ENCODE results near the gene UBR2. TPM values are rescaled to one million over a fixed set of nuclear protein-coding genes. Genes with fewer than 3 reads are reported as not detected.

UBR2 gene
- total and polyA plus RNA-seq, 2 of the 4 experiments (the other 2 are of a cell fraction) = 7.7 to 32.3 TPM

DNA sequence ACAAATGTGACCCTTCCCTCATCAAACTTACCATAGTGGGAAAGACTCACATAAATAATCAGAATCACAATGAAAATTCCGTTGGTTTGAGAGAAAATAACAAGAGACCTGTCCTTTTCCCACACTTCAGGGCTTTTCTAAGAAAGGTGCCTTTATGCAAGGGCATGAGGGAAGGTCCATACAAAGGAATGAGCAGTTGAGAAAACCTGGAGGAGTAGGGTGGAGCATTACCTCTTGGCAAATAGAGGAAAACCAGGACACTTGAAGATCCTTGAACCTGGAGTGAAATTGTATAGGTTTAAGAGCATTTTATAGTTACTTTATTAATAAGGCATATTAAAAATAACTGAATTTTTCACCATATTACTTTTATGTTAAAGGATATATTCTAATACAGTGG lies 54.3 kb downstream of the UBR2 start:
- H3K4ac ChIP-seq (ENCODE audit: low read depth, low read length) = no peak overlapping the region
- no peak overlapping the region for H4K8ac ChIP-seq (ENCODE audit: low read depth in 2 of 2, low read length in 2 of 2)
- no TSS peak for BruUV-seq (replicated peaks)
- no peak overlapping the region for H2BK20ac ChIP-seq (ENCODE audit: low read depth, low read length)
- H3K36me3 ChIP-seq (ENCODE audit: control insufficient read depth, insufficient read depth, low read length) = peaks cover 25% of the 10 kb centered on the region
- no peak overlapping the region for H3K27ac ChIP-seq (ENCODE audit: insufficient read depth, low read length)
- no CpG with 5 or more reads among the region's 1 CpG for WGBS, 2 experiments (ENCODE audit: extremely low coverage in 2 of 2, insufficient read length in 1 of 2)
- H3K23ac ChIP-seq (ENCODE audit: low read depth, low read length) = no peak overlapping the region
- no peak overlapping the region for H2BK5ac ChIP-seq (ENCODE audit: low read depth, low read length, poor library complexity, severe bottlenecking)
- H4K5ac ChIP-seq (ENCODE audit: low read depth, low read length) = no peak overlapping the region
- no peak overlapping the region for H3K56ac ChIP-seq (ENCODE audit: extremely low read depth, insufficient read depth, low read length)
- dilution Hi-C loops (cut with HindIII; ENCODE audit: low sequenced_read_pairs, unreplicated experiment) = no loop called here
- DNase-seq = no peak
- no peak overlapping the region for H2AK9ac ChIP-seq (replicated peaks; ENCODE audit: low read depth, low read length, poor library complexity)
- no peak overlapping the region for H3K9ac ChIP-seq (ENCODE audit: low read depth, low read length)
- no peaks in the 10 kb centered on the region for H3K9me3 ChIP-seq (ENCODE audit: control insufficient read depth, insufficient read depth, low read length)
- ChIA-PET POLR2A (ENCODE audit: unreplicated experiment) (no interaction called here), CTCF (interaction anchor here (0.6 kb wide), 1 partner anchor 12 kb away, joined by 5 read pairs; no protein-coding TSS in a partner anchor)
- no peak overlapping the region for H2AFZ ChIP-seq (replicated peaks; ENCODE audit: low read length, poor library complexity)
- H3K79me1 ChIP-seq (ENCODE audit: low read depth in 1 of 2, low read length in 2 of 2) = peaks cover 0 to 12% of the 10 kb centered on the region in 2 experiments; a peak in 3 of 4 replicates
- no peak overlapping the region; the same call in 1 of the 2 replicates for H4K91ac ChIP-seq (ENCODE audit: insufficient read depth, low read depth, low read length)
- H3K9me1 ChIP-seq (ENCODE audit: insufficient read depth, low read length) = no peaks in the 10 kb centered on the region
- no peak overlapping the region for H3K18ac ChIP-seq (ENCODE audit: low read depth, low read length)
- intact Hi-C loops (cut with micrococcal nuclease) = no loop called here
- no peak overlapping the region for H2AK5ac ChIP-seq (ENCODE audit: low read depth, low read length)
- no peak overlapping the region for H2BK120ac ChIP-seq (ENCODE audit: low read depth, low read length)
- H3K4me2 ChIP-seq (ENCODE audit: low read depth, low read length) = no peak overlapping the region
- no peak overlapping the region for H2BK15ac ChIP-seq (ENCODE audit: low read depth, low read length)
- H3K27me3 ChIP-seq (ENCODE audit: control insufficient read depth, insufficient read depth, low read length) = no peaks in the 10 kb centered on the region
- in situ Hi-C loops (cut with MboI; ENCODE audit: low sequenced_read_pairs) = no loop called here
- H4K20me1 ChIP-seq (ENCODE audit: insufficient read depth, low read length) = no peaks in the 10 kb centered on the region
- TF ChIP-seq CEBPB (IDR thresholded peaks at IDR 0.05; ENCODE audit: low read depth, low read length) = no peak
- no peak for TF ChIP-seq FOS (IDR thresholded peaks at IDR 0.05; ENCODE audit: low read depth, low read length)
- TF ChIP-seq, protein P1, sequence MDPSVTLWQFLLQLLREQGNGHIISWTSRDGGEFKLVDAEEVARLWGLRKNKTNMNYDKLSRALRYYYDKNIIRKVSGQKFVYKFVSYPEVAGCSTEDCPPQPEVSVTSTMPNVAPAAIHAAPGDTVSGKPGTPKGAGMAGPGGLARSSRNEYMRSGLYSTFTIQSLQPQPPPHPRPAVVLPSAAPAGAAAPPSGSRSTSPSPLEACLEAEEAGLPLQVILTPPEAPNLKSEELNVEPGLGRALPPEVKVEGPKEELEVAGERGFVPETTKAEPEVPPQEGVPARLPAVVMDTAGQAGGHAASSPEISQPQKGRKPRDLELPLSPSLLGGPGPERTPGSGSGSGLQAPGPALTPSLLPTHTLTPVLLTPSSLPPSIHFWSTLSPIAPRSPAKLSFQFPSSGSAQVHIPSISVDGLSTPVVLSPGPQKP (IDR thresholded peaks at IDR 0.05; ENCODE audit: borderline replicate concordance, low read depth, low read length) = no peak
- no peak for TF ChIP-seq RAD21 (IDR thresholded peaks at IDR 0.05; ENCODE audit: low read length)
- TF ChIP-seq CHD1 (IDR thresholded peaks at IDR 0.05; ENCODE audit: low read depth, low read length) = no peak
- no peak for TF ChIP-seq SMC3 (IDR thresholded peaks at IDR 0.05; ENCODE audit: low read depth, low read length)
- TF ChIP-seq, protein P2, sequence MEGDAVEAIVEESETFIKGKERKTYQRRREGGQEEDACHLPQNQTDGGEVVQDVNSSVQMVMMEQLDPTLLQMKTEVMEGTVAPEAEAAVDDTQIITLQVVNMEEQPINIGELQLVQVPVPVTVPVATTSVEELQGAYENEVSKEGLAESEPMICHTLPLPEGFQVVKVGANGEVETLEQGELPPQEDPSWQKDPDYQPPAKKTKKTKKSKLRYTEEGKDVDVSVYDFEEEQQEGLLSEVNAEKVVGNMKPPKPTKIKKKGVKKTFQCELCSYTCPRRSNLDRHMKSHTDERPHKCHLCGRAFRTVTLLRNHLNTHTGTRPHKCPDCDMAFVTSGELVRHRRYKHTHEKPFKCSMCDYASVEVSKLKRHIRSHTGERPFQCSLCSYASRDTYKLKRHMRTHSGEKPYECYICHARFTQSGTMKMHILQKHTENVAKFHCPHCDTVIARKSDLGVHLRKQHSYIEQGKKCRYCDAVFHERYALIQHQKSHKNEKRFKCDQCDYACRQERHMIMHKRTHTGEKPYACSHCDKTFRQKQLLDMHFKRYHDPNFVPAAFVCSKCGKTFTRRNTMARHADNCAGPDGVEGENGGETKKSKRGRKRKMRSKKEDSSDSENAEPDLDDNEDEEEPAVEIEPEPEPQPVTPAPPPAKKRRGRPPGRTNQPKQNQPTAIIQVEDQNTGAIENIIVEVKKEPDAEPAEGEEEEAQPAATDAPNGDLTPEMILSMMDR (conservative IDR thresholded peaks at IDR 0.05; ENCODE audit: low read depth, low read length) = no peak
- TF ChIP-seq POLR2A (IDR thresholded peaks at IDR 0.05; ENCODE audit: low read depth, low read length) = no peak
- TF ChIP-seq RFX5 (IDR thresholded peaks at IDR 0.05; ENCODE audit: low read depth, low read length) = no peak
- TF ChIP-seq NFE2L2 (IDR thresholded peaks at IDR 0.05; ENCODE audit: low read depth, low read length) = no peak
- no peak for TF ChIP-seq MAZ (IDR thresholded peaks at IDR 0.05; ENCODE audit: borderline replicate concordance, low read depth, low read length)
- TF ChIP-seq, protein P3, sequence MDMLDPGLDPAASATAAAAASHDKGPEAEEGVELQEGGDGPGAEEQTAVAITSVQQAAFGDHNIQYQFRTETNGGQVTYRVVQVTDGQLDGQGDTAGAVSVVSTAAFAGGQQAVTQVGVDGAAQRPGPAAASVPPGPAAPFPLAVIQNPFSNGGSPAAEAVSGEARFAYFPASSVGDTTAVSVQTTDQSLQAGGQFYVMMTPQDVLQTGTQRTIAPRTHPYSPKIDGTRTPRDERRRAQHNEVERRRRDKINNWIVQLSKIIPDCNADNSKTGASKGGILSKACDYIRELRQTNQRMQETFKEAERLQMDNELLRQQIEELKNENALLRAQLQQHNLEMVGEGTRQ (IDR thresholded peaks at IDR 0.05; ENCODE audit: low read depth, low read length) = no peak
- TF ChIP-seq MXI1 (IDR thresholded peaks at IDR 0.05; ENCODE audit: borderline replicate concordance, low read depth, low read length) = no peak
- TF ChIP-seq RCOR1 (IDR thresholded peaks at IDR 0.05; ENCODE audit: insufficient replicate concordance, low read length) = no peak
- TF ChIP-seq BHLHE40 (IDR thresholded peaks at IDR 0.05; ENCODE audit: low read depth, low read length) = no peak
- TF ChIP-seq MAFK (IDR thresholded peaks at IDR 0.05; ENCODE audit: low read depth, low read length) = no peak
- no peak for ATAC-seq (ENCODE audit: low read depth)
- no peak overlapping the region for H3K14ac ChIP-seq (replicated peaks; ENCODE audit: low read depth, low read length)
- no peaks in the 10 kb centered on the region for H3K4me1 ChIP-seq (ENCODE audit: control insufficient read depth, insufficient read depth, low read length)
- no peak overlapping the region for H3K4me3 ChIP-seq (ENCODE audit: insufficient read depth, low read depth, low read length)
